Caco-2 (cell line): Measurements from ENCODE around the gene TFB1M. TPM values are rescaled to one million over a fixed set of nuclear protein-coding genes. Genes with fewer than 3 reads are reported as not detected.

ENCODE experiments used
- BruUV-seq: library from RNA; stranded (reverse); fragments of 400-500 nt; replicated peaks from 2 replicates; lab custom pipeline; 2021; lab: Mats Ljungman, UMichigan
- CTCF ChIA-PET: fragments of 300-600 bp; sonication (Branson Sonifier 250); formaldehyde crosslinking; loops from one replicate; lab custom pipeline; 2022; ENCODE audit warnings: antibody characterized with exemption; lab: Charles Lee
- POLR2A ChIA-PET: fragments of 300-600 bp; sonication (Branson Sonifier 250); formaldehyde crosslinking; loops from one replicate; lab custom pipeline; 2022; ENCODE audit warnings: antibody characterized with exemption; lab: Charles Lee
- DNase-seq, 2 experiments: peaks; one replicate each; pipeline versions ENCODE4 v3.0.0 to v3.0.0-alpha.2; 2020 to 2022
- H3K27me3 ChIP-seq: replicated peaks from 2 replicates; pipeline ENCODE4 v1.6.0; 2011; ENCODE audit warnings: low read length; ENCODE audit not compliant: control insufficient read depth, insufficient read depth
- H3K36me3 ChIP-seq: 2 replicates; pipeline ENCODE4 v1.5.1; 2011; ENCODE audit warnings: low read length; ENCODE audit not compliant: control insufficient read depth, insufficient read depth
- H3K4me1 ChIP-seq: fragments of 250-450 bp; sonication (Bioruptor Pico); 2 replicates; pipeline ENCODE4 v1.5.1; 2020; ENCODE audit warnings: mild to moderate bottlenecking
- H3K4me3 ChIP-seq: 2 replicates; pipeline ENCODE4 v1.5.1; 2011; ENCODE audit warnings: low read depth, mild to moderate bottlenecking, control low read depth, low read length
- H3K9me3 ChIP-seq: fragments of 250-450 bp; sonication (Bioruptor Pico); 2 replicates; pipeline ENCODE4 v1.5.1; 2020; ENCODE audit warnings: mild to moderate bottlenecking, moderate library complexity
- H3K27ac Mint-ChIP-seq: one replicate; pipeline ENCODE4 v1.8.0; 2022; ENCODE audit warnings: mixed read lengths; ENCODE audit not compliant: unreplicated experiment
- H3K27me3 Mint-ChIP-seq: one replicate; pipeline ENCODE4 v1.8.0; 2022; ENCODE audit warnings: mixed read lengths; ENCODE audit not compliant: insufficient read depth, unreplicated experiment
- H3K36me3 Mint-ChIP-seq: one replicate; pipeline ENCODE4 v1.8.0; 2022; ENCODE audit warnings: mild to moderate bottlenecking, mixed read lengths; ENCODE audit not compliant: insufficient read depth, unreplicated experiment
- H3K4me1 Mint-ChIP-seq: one replicate; pipeline ENCODE4 v1.8.0; 2022; ENCODE audit warnings: low read depth, mixed read lengths; ENCODE audit not compliant: unreplicated experiment
- H3K4me3 Mint-ChIP-seq: one replicate; pipeline ENCODE4 v1.8.0; 2022; ENCODE audit warnings: mild to moderate bottlenecking, moderate library complexity, mixed read lengths; ENCODE audit not compliant: unreplicated experiment
- H3K9me3 Mint-ChIP-seq: one replicate; pipeline ENCODE4 v1.8.0; 2022; ENCODE audit warnings: mixed read lengths; ENCODE audit not compliant: unreplicated experiment
- intact Hi-C: fragments of 100-400 bp; cut with micrococcal nuclease; formaldehyde crosslinking; loops from one replicate; pipeline ENCODE4 v1.10.0; 2022; ENCODE audit not compliant: unreplicated experiment
- total RNA-seq: library from RNA; stranded (reverse); gene quantifications from 2 replicates; pipeline ENCODE4 v1.2.3, GENCODE V29; 2022
- TF ChIP-seq, protein P1 (sequence below), 2 experiments: fragments of 200-600 bp in 1 of 2; IDR thresholded peaks; 1 replicate in 1 of 2; 2 replicates in 1 of 2; pipeline versions ENCODE4 v1.5.1 to v1.8.0; 2011 to 2022; ENCODE audit warnings: antibody characterized with exemption in 1 of 2, control low read depth in 1 of 2, inconsistent platforms in 1 of 2, low read depth in 1 of 2, low read length in 1 of 2, mild to moderate bottlenecking in 1 of 2, moderate library complexity in 1 of 2; ENCODE audit not compliant: insufficient read depth in 1 of 2, severe bottlenecking in 1 of 2, unreplicated experiment in 1 of 2

TFB1M gene
- total RNA-seq, 1 experiment from 2014 or later: 35.7 TPM

DNA sequence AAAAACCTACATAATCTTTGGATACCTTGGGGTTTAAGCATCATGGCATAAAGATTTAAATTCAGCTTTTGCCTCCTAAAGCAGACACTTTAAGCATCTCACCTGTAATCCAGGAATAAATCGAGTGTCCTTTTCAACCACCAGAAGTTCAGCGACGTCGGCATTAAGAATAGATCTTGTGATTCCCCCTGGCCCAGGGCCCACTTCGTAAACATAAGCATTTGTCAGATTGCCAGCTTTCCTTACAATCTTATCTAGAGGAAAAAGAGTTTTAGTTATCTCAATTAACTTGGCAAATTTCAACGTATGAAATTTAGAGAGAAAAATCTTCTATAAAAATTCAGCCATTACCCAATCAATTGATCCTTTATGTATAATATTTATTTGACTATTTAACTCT lies 3.2 kb downstream of the TFB1M start:
- peaks cover 53% of the 10 kb centered on the region for H3K36me3 Mint-ChIP-seq
- H3K36me3 ChIP-seq: no peaks in the 10 kb centered on the region
- no peaks in the 10 kb centered on the region for H3K27me3 ChIP-seq
- BruUV-seq: no TSS peak
- no peak for DNase-seq
- intact Hi-C loops: no loop called here
- no peaks in the 10 kb centered on the region for H3K9me3 Mint-ChIP-seq
- no peaks in the 10 kb centered on the region for H3K9me3 ChIP-seq
- TF ChIP-seq, protein P1, sequence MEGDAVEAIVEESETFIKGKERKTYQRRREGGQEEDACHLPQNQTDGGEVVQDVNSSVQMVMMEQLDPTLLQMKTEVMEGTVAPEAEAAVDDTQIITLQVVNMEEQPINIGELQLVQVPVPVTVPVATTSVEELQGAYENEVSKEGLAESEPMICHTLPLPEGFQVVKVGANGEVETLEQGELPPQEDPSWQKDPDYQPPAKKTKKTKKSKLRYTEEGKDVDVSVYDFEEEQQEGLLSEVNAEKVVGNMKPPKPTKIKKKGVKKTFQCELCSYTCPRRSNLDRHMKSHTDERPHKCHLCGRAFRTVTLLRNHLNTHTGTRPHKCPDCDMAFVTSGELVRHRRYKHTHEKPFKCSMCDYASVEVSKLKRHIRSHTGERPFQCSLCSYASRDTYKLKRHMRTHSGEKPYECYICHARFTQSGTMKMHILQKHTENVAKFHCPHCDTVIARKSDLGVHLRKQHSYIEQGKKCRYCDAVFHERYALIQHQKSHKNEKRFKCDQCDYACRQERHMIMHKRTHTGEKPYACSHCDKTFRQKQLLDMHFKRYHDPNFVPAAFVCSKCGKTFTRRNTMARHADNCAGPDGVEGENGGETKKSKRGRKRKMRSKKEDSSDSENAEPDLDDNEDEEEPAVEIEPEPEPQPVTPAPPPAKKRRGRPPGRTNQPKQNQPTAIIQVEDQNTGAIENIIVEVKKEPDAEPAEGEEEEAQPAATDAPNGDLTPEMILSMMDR (IDR thresholded peaks at IDR 0.05; ENCODE audit: insufficient read depth in 1 of 2, low read depth in 1 of 2, low read length in 1 of 2, severe bottlenecking in 1 of 2, unreplicated experiment in 1 of 2): no peak
- no peaks in the 10 kb centered on the region for H3K4me1 ChIP-seq
- no peak overlapping the region for H3K4me3 ChIP-seq
- no peaks in the 10 kb centered on the region for H3K27me3 Mint-ChIP-seq
- H3K4me1 Mint-ChIP-seq: peaks cover 5% of the 10 kb centered on the region
- ChIA-PET POLR2A (no interaction called here), CTCF (no interaction called here)
- H3K4me3 Mint-ChIP-seq: no peak overlapping the region
- H3K27ac Mint-ChIP-seq: no peak overlapping the region

DNA sequence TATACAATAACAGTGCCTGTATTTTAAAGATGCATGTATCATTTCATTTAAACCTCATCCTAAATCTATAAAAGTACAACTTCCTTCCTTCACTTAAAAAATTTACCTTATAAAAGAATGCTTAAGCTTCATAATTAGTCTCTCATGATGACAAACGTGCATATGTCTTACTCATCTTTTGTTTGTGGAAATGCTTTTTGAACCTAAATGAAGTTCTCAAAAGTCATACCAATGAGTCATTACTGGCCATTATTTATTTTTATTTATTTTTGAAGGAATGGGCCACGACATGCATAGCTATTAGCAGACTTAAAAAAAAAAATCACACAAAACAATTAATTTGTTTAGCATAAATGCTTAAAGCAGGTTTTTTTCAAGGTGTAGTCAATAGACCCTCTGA lies 3.7 kb downstream of the TFB1M start:
- no peaks in the 10 kb centered on the region for H3K36me3 ChIP-seq
- BruUV-seq: no TSS peak
- Mint-ChIP-seq H3K9me3 (no peaks in the 10 kb centered on the region), H3K27ac (no peak overlapping the region), H3K4me3 (no peak overlapping the region), H3K36me3 (peaks cover 53% of the 10 kb centered on the region), H3K27me3 (no peaks in the 10 kb centered on the region), H3K4me1 (peaks cover 5% of the 10 kb centered on the region)
- CTCF ChIA-PET: no interaction called here
- POLR2A ChIA-PET: no interaction called here
- H3K4me1 ChIP-seq: no peaks in the 10 kb centered on the region
- H3K9me3 ChIP-seq: no peaks in the 10 kb centered on the region
- DNase-seq: no peak
- no peaks in the 10 kb centered on the region for H3K27me3 ChIP-seq
- intact Hi-C loops: no loop called here
- TF ChIP-seq, protein P1 (IDR thresholded peaks at IDR 0.05; ENCODE audit: insufficient read depth in 1 of 2, low read depth in 1 of 2, low read length in 1 of 2, severe bottlenecking in 1 of 2, unreplicated experiment in 1 of 2): no peak
- no peak overlapping the region for H3K4me3 ChIP-seq

DNA sequence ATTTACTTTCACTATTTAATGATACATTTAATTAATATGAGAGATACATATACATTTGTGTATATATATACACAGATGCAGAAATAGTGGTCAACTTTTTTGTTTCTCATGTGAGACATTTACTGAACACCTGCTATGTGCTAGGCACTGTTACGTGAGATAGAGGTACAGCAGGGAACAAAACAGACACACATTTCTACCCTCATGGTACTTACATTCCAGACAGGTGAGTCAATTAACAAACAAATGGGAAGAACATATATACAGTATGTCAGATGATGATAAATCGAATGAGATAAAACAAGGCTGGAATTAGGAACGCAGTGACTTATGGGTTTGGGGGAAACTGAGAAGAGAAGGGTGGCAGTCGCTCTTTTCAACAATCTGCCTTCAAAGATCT lies 5.1 kb downstream of the TFB1M start:
- CTCF ChIA-PET: no interaction called here
- no peaks in the 10 kb centered on the region for H3K9me3 ChIP-seq

More for the DNA sequence above, 5.1 kb downstream of the TFB1M start:
- Histone ChIP-seq H3K4me3 (no peak overlapping the region), H3K27me3 (no peaks in the 10 kb centered on the region), H3K4me1 (no peaks in the 10 kb centered on the region), H3K36me3 (no peaks in the 10 kb centered on the region)
- intact Hi-C loops: no loop called here
- Mint-ChIP-seq H3K27me3 (no peaks in the 10 kb centered on the region), H3K36me3 (peaks cover 51% of the 10 kb centered on the region), H3K4me3 (no peak overlapping the region), H3K9me3 (no peaks in the 10 kb centered on the region), H3K27ac (peak overlapping the region; percentile 38), H3K4me1 (peaks cover 5% of the 10 kb centered on the region)
- TF ChIP-seq, protein P1 (IDR thresholded peaks at IDR 0.05; ENCODE audit: insufficient read depth in 1 of 2, low read depth in 1 of 2, low read length in 1 of 2, severe bottlenecking in 1 of 2, unreplicated experiment in 1 of 2): no peak
- POLR2A ChIA-PET: no interaction called here
- DNase-seq: no peak
- BruUV-seq: no TSS peak
